ENCODE measurements around the gene CYBRD1. TPM values are rescaled to one million over a fixed set of nuclear protein-coding genes. Genes with fewer than 3 reads are reported as not detected.

CYBRD1 gene
- total and polyA plus RNA-seq, 10 of the 15 experiments (the other 5 are each of a cell fraction or from before 2014, with no cell fraction given) = 10.8 to 51.9 (median 29.6) TPM

- H3K36me3 ChIP-seq (ENCODE audit: control insufficient read depth in 2 of 2, insufficient read depth in 2 of 2, low read length in 1 of 2) = peaks cover 0 to 6% of the 10 kb centered on the region in 2 experiments; a peak in 2 of 4 replicates
- TF ChIP-seq MEF2B (IDR thresholded peaks at IDR 0.05; ENCODE audit: partially characterized antibody, poor library complexity, severe bottlenecking) (peak; percentile 23), BCL11A (IDR thresholded peaks at IDR 0.05; ENCODE audit: low read depth, low read length) (peak; percentile 49; the same call in 1 of the 2 replicates), REST (IDR thresholded peaks at IDR 0.05; ENCODE audit: low read depth, low read length) (no peak), RUNX3 (IDR thresholded peaks at IDR 0.05; ENCODE audit: low read length) (peak; percentile 76), RBBP5 (conservative IDR thresholded peaks at IDR 0.05) (no peak), MEF2A (IDR thresholded peaks at IDR 0.05; ENCODE audit: insufficient read depth, low read depth, low read length) (0 out of 2 replicates have a peak, but pooled peaks have one; percentile 21), NFIC (IDR thresholded peaks at IDR 0.05; ENCODE audit: low read depth, low read length) (peak; percentile 65), TAF1 (IDR thresholded peaks at IDR 0.05; ENCODE audit: borderline replicate concordance, low read depth, low read length) (0 out of 2 replicates have a peak, but pooled peaks have one; percentile 21), SIN3A (IDR thresholded peaks at IDR 0.05; ENCODE audit: low read depth, low read length) (no peak), POU2F2 (IDR thresholded peaks at IDR 0.05; ENCODE audit: borderline replicate concordance, low read depth, low read length) (peak; percentile 51; the same call in 1 of the 3 replicates), IRF4 (IDR thresholded peaks at IDR 0.05; ENCODE audit: low read depth, low read length) (peak; percentile 73; the same call in 1 of the 2 replicates), PAX8 (IDR thresholded peaks at IDR 0.05) (no peak), ZNF384 (IDR thresholded peaks at IDR 0.05; ENCODE audit: borderline replicate concordance, low read depth, low read length) (peak; percentile 35; the same call in 1 of the 2 replicates), FOXM1 (IDR thresholded peaks at IDR 0.05; ENCODE audit: low read depth, low read length) (peak; percentile 42; the same call in 1 of the 2 replicates), IKZF2 (IDR thresholded peaks at IDR 0.05) (peak in 1 of 2 experiments; percentile 56; a peak in 2 of 4 replicates), JUNB (IDR thresholded peaks at IDR 0.05) (peak; percentile 76)
- TF ChIP-seq, protein P1, sequence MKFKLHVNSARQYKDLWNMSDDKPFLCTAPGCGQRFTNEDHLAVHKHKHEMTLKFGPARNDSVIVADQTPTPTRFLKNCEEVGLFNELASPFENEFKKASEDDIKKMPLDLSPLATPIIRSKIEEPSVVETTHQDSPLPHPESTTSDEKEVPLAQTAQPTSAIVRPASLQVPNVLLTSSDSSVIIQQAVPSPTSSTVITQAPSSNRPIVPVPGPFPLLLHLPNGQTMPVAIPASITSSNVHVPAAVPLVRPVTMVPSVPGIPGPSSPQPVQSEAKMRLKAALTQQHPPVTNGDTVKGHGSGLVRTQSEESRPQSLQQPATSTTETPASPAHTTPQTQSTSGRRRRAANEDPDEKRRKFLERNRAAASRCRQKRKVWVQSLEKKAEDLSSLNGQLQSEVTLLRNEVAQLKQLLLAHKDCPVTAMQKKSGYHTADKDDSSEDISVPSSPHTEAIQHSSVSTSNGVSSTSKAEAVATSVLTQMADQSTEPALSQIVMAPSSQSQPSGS (IDR thresholded peaks at IDR 0.05; ENCODE audit: low read length) = peak; percentile 24; the same call in 1 of the 2 replicates
- TF ChIP-seq, protein P2, sequence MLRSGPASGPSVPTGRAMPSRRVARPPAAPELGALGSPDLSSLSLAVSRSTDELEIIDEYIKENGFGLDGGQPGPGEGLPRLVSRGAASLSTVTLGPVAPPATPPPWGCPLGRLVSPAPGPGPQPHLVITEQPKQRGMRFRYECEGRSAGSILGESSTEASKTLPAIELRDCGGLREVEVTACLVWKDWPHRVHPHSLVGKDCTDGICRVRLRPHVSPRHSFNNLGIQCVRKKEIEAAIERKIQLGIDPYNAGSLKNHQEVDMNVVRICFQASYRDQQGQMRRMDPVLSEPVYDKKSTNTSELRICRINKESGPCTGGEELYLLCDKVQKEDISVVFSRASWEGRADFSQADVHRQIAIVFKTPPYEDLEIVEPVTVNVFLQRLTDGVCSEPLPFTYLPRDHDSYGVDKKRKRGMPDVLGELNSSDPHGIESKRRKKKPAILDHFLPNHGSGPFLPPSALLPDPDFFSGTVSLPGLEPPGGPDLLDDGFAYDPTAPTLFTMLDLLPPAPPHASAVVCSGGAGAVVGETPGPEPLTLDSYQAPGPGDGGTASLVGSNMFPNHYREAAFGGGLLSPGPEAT (IDR thresholded peaks at IDR 0.05; ENCODE audit: low read depth) = peak; percentile 73
- peaks cover 28% of the 10 kb centered on the region for H3K79me2 ChIP-seq (ENCODE audit: control insufficient read depth, insufficient read depth, low read length)
- peaks cover 19% of the 10 kb centered on the region for H3K4me1 ChIP-seq (ENCODE audit: control insufficient read depth, insufficient read depth, low read length)
- 0% methylated on average over 2 of the region's 4 CpGs for WGBS (ENCODE audit: insufficient coverage, insufficient replicate concordance, low lambda C conversion rate, missing lambda C conversion rate)
- peak overlapping the region; percentile 72 for H3K27ac ChIP-seq (ENCODE audit: control insufficient read depth, insufficient read depth)
- peak; percentile 88 for ATAC-seq
- H3K27me3 ChIP-seq (replicated peaks in 1 of 2; ENCODE audit: control insufficient read depth in 2 of 2, insufficient read depth in 2 of 2, low read length in 1 of 2) = no peaks in the 10 kb centered on the region
- ChIA-PET SMC1A (ENCODE audit: uncharacterized antibody, unreplicated experiment) (no interaction called here), CTCF (interaction anchor here (1.0 to 3.0 kb wide), 3 partner anchors 9 to 566 kb away, joined by 3 to 17 read pairs (median 4); no protein-coding TSS in a partner anchor), RAD21 (ENCODE audit: unreplicated experiment) (no interaction called here), POLR2A (no interaction called here)
- no peaks in the 10 kb centered on the region for H3K9me3 ChIP-seq (replicated peaks; ENCODE audit: control insufficient read depth, insufficient read depth, low read length)
- H3K4me2 ChIP-seq (ENCODE audit: control insufficient read depth, insufficient read depth) = peak overlapping the region; percentile 61
- no peak for DNase-seq (ENCODE audit: low read depth, low spot score)
- H4K20me1 ChIP-seq (ENCODE audit: control insufficient read depth, insufficient read depth) = no peaks in the 10 kb centered on the region
- H3K9ac ChIP-seq (ENCODE audit: control insufficient read depth, insufficient read depth, low read length) = peak overlapping the region; percentile 20; the same call in 1 of the 2 replicates
- intact Hi-C loops (cut with micrococcal nuclease; ENCODE audit: unreplicated experiment) = no loop called here
- in situ Hi-C loops (cut with MboI) = no loop called here
- no TSS peak for BruUV-seq (replicated peaks)
- no peak overlapping the region for H3K4me3 ChIP-seq
- FAIRE-seq = peak; percentile 18
- H2AFZ ChIP-seq (ENCODE audit: control insufficient read depth, low read depth, low read length) = no peak overlapping the region
Measured at GRCh38 chr2:171540437-171540836, 18.2 kb downstream of the CYBRD1 start.
